HG02840 (cell line): ENCODE data around the gene ACOXL.
"Not testable (repeated sequence)": the region's sequence is repeated elsewhere in the genome, so short reads cannot be mapped to it uniquely, and the experiment has no call there.

Experiments used
- ATAC-seq: cut with Tn5 transposase; IDR thresholded peaks from one replicate; pipeline ENCODE4 v1.9.1; 2021; ENCODE audit warnings: mild to moderate bottlenecking, moderate library complexity, moderate number of reproducible peaks; ENCODE audit not compliant: unreplicated experiment, low FRiP score

Gene ACOXL

DNA sequence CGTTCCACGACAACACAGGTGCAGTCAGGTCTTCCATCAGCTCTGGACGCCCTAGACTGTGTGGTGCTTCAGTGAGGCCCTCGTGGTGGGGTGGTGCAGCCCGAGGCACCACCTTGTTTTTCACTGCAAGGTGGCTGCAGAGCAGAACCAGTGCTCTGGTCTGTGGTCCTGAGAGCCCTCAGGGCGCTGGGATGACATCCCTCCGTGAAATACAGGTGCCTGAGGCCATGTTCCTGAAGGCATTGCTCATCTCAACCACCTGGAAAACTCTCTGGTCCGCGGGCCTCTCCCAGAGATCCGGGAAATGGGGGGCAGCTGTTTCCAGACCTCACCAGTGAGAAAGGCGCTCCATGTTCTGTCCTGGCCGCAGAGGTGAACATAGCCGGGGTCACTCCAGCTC lies 119.2 kb downstream of the ACOXL start:
- ATAC-seq: no peak

DNA sequence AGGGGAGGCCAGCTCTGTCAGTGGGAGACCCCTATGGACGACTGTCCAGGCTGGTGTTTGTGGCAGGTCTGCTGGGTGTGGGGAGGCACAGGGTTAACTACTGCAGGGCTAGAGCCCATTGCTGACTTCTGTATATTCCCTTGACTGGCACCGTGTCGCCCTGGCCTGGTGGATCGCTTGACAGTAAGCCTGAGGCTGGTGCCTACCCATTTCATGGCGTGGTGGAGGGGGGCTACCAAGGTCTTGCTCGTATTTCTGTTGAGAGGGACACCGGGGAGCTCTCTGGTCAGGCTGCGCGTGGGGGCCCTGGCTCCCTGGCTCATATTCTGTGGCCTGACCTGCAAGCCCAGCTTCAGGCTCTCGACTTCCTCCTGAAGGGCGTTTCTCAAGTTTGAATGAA lies 119.7 kb downstream of the ACOXL start:
- no peak for ATAC-seq

DNA sequence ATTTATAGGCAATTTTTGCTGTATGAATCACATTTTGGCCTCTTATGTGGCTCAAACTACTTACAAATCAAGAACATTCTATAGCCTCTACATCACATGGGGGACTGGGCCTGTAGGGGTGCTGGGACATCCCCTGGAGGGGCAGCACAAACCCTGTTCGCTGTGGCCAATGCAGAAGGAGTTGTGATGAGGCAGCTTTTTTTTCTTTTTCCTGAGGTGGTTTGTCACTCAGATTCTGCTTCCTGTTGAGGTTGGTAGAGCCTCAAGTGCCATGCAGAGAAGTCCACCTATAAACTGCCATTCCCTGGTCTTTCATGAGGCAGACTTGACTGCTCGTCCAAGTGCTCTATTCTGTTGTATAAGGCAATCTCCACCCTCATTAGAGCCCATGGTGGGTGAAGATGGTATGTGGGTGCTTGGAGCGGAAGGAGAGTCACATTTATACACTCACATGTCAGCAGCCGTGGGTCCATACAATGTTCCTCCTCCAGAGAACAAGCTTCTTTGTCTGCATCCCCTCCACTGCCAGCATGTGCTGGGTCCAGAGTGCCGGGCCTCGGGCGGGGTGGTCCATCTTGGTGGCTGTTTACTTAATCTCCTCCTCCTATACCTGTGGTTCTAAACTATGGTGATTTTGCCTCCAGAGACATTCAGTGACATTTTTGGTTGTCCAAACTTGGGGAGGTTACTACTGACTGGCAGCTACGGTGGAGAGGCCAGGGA lies 120.3 kb downstream of the ACOXL start:
- no peak for ATAC-seq

DNA sequence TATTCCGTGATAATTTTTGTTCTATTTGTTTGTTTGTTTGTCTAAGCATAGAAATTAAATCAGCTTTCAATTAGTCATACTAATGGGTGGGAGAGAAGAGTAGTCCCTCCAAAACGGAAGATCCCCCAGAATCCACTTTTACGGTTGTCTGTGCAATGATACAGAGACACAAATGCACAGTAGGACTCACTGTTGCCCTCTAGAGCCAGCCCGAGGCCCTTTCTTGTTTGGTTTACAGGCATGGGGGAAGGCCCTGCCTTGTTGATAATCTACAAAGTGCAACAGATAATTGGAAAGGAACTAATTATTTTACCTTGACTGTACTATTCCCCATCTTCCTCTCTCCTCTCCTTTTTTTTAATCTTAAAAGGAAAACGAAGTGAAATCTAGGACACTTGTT lies 121.1 kb downstream of the ACOXL start:
- no peak for ATAC-seq

DNA sequence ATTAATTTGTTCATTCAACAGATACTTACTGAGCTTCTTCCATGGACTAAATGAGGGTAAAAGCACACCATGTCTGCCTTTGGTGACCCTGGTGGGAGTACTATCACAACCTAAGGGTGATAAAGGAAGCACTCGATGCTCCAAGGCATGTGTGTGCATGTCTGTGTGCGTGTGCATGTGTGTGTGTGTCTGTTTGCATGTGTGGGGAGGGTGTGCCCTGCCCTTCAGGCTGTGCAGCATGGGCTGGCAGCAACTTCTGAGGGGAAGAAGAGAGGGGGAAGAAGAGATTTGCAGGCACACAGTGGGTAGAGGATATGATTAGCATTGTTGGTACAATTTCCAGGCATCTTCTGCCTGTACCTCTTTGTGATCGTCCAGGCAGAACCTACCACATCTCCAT lies 121.6 kb downstream of the ACOXL start:
- ATAC-seq: no peak

DNA sequence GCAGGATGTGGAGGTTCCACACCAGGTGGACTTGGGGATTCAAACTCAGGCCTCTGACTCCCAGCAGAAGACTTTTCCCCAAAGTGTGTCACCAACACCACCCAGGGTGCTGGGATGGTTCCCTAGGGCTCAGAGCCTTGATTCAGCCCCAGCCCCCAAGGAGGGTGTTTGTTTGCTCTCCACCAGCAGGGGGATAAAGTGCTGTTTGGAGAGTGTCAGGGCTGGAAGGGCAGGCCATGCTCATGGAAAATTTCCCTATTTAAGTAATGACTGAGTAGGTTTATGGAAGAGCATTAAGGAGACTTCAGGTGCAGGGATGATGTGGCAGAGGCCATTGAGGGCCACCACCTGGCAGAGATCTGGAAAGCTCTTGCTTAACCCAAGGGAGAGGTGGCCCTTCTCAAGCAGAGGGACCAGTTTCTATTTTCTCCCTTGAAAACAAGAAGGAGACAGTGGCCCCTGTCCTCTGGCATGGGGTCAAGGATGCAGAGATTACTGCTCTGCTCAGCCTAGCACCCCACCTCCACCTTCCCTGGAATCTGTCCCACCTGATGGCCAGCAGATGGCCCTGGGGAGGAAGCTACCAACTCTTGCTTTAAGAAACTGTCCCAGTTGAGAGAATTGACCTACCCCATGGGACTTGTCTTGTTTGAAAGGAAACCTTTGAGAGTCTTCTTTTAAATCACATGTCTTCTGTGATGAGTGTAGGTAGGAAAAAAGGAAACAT lies 122.1 kb downstream of the ACOXL start:
- no peak for ATAC-seq

DNA sequence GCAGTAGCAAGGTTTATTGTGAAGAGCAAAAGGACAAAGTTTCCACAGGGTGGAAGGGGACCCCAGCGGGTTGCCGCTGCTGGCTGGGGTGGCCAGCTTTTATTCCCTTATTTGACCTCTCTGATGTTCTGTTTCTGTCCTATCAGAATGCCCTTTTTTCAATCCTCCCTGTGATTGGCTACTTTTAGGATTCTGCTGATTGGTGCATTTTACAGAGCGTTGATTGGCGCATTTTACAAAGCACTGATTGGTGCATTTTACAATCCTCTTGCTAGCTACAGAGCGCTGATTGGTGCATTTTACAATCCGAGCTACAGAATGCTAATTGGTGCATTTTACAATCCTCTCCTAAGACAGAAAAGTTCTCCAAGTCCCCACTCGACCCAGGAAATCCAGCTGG lies 123.5 kb downstream of the ACOXL start:
- not testable (repeated sequence) for ATAC-seq

DNA sequence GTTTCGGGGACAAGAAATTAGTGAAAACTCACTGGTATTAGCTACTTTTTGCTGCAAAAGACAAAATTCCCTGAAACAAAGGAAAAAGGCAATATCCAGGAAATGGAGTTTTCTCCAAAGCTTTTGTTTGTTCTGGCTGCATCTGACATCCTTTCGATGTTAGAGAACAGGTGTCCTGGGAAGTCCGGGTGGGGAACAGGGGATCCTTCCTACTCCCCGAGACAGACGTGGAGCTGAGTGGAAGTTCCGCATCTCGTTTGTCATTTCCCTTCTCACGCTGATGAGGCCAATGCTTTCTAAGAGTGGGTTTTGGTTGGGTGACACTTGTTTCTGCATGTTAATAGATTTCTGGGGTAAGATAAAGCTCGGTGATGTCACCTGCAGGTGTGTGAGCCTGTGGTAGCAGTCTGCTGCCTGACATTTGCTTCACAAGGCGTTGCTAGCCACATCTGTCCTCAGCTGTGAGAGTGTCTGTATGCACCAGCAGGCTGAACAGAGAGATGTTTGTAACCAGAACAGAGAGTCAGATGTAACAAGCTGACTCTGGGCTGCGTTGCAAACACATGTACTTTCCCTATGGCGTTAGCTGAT lies 125.9 kb downstream of the ACOXL start:
- ATAC-seq: peak; percentile 60

DNA sequence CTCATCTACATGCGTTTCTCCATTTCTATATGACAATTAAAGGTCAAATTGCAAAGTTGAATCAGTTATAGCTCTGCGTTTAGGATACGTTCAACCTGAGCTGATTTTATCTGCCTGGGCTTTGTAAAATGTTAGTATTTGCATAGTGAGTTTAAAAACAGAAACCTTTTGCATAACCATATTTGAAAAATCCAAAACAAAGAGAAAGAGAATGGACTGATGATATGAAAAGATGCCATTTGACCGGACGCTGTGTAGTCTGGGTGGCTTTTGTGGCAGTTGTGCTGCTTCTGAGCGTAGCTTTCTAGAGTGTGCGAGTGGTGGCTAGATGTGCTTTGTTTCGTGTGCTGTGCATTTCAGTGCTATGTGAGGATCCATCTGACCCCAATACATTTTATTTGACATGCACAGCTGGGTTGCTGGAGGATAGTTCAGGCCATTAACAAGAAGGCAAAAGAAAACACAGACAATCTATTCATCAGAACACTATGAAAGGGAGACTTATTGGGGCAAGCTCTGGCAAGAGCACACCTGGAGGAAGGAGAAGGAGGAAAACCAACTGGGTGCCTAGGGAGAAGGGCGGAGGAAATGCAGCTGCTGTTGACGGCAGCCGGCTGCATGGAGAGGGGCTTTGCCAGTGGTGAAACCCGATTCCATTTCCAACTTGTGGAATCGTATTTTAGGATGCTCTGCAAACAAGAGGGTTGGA lies 126.8 kb downstream of the ACOXL start:
- no peak for ATAC-seq

DNA sequence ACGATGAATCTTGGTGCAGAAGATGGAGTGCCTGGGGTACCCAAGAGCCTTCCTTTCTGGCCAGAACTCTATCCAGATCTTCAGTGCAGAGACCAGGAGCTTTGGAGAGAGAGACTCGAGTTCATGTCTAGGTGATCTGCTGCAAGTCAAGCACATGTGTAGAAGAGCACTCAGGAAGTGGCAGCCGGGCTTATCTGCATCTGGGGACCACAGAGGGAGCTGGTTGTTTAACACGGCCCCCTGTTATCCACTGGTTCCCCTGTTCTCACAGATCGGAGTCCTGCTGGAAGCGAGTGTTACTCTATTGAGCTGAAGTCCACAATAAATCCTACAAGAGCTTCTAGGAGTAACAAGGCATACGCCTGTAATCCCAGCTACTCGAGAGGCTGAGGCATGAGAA lies 128.3 kb downstream of the ACOXL start:
- ATAC-seq: no peak

DNA sequence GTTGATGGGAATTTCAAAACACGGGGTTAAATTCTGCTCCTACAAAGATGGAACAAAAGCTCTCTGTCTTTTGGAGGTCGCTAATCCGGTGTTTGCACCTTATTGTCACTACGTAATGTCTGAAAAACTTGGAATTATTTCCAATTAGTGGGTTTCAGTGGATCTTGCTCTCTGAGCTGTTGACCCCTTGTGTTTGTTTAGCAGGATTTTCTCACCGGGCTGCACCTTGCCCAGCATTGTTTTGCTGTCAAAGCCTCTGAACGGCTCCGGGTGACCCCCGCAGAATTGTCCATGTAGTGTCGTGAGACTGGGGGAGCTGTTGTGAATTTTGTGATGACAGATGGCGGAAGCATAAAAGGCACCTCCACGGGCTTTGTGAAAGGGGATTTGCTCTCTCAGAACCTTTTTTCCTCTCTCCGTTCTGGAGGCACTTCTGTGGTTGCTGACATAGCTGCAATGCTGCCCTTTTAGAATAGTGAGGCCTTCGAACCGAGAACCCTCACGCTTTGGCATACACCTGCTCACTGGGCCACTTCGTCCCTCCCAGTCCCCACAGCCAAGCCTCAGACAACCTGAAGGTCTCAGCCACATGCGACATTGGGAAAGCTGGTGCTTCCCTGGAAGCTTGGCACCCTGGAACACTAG lies 129.4 kb downstream of the ACOXL start:
- ATAC-seq: no peak

DNA sequence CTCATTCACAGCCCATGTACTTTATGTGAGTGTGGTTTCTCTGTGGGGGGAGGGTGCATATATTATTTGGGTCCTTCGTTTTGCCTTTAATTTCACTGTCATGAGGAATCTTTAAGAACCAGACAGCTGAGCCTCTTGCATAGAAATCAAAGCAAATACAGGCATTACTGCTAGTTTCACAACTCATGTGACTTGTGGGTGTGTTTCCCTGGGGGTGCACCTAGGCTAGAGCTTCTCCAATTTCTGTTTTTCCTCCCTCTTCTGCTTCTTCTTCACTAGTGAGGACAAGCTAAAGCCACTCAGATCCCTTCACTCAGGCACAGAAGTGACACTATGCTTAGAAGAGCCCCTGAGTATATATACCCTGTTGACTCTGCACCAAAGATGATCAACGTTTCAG lies 131.4 kb downstream of the ACOXL start:
- no peak for ATAC-seq

DNA sequence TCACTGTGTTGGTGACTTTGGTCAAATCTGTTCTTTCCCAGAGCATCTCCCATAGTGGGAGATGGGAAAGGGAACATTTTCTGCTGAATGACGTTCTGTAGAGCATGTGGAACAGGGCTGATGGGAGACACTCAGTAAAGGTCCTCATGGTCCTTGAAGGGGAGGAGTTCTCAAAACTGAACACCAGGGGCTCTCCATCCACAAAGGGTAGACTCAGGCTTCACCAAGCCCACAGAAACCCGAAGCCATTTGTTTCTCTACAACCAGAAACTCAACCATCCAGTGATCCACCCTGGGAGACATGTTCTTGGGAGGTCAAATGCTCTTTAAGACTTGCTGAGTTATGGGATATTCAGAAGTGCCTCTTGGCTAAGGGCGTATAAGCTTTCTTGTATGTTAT lies 131.8 kb downstream of the ACOXL start:
- ATAC-seq: no peak

DNA sequence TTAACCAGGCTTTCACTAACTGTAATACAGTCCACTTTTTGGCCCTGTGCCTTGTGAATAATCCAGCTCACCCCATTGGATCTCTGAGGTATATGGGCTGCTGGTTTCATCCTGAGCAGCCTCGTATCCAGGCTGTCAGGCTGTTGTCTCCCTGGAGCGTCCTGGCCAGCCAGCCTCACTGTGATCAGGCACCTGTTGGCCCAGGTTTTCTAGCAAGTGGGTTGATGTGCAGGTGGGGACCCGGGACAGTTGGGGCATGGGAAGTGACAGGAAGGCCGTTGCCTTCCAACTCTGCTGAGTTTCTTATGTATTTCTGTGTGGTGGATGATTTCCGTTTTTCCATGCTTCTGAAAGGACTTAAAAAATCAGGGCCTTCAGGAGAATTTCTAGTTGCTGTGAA lies 132.4 kb downstream of the ACOXL start:
- ATAC-seq: no peak

DNA sequence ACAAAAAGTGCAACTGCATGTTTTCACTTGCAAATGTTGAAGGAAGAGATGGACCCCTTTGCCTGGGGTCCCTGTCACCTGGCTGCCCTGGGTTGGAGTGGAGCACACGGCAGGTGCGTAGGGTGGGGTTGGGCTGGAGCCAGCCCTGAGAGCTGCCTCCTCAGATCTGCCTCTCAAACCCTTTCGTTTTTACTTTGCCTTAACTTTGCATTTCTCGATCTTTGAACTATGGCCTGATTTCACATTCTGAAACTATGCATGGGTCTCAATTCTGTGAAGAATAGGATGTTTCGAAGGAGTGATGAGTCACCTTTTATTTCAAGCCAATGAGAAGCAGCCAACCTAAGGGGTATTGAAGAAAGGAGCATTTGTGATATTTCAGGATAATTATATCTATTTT lies 132.8 kb downstream of the ACOXL start:
- ATAC-seq: peak; percentile 91

DNA sequence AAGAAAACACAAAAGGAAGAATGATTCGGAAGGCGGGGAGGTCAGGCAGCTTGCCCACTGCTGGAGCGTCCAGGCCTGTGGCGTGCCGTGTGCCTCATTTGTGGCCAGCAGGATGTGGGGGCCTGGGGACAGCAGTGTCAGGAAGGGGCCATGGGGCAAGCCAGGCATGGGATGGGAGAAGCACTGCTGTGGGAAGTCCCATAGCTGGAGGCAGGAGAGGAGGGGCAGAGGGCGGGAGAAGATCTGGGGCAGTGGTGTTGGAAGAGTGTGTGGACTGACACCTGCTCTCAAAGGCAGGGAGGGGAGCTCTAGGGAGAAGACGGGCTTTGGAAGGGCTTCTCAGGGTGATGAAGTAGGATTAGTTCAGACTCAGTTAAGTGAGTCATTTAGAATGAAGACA lies 133.7 kb downstream of the ACOXL start:
- ATAC-seq: no peak

DNA sequence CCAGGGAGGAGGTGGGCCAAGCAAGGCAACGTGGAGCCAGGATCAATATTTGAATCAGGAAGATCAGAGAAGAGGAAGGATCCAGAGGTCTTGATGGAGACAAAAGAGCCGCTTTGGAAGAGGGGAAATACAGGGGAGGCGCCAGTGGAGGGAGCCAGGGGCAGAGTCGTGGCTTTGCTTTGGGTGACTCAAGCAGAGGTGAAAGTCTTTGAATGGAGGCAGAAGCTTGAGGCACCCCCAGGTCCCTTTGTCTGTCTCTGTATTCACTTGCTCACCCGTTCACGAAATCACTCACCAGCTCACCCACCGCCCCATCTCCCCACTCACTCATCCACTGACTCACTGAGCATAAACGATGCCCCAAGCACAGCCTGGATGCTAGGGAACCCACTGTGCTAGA lies 134.1 kb downstream of the ACOXL start:
- no peak for ATAC-seq

DNA sequence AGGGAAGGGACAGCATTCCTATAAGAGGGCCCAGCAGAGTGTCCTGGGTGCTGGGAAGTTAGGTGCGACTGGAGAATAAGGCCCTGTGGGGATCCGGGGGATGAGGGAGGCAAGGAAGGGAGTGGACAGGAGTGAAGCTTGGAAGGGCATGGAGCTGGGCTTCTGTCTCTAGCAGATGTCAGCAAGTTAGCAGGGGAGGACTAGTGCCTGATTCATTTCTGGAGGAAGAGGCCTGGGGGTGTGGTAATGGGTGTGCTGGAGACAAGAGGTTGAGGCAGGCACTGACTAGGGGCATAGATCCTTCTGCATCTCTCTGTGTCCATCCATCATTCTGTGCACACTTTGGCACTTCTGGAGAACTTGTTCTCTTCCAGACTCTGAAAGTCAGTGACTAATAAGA lies 134.7 kb downstream of the ACOXL start:
- no peak for ATAC-seq

DNA sequence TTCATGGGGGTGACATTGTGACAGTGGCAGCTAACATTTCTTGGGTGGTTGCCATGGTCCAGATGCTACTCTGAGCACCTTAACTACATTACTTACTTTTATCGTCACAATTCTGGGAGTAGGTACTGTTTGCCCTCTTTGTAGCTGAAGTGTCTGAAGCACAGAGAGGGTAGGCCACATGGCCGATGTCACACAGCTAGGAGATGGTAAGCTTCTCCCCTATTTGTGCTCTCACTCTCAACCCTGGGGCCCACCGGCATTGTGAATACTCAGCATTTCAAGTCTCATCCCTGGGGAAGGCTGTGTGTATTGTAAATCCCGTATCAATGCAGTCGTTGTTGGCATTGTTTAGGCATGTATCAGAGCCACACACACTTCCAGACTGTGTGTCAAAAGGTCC lies 136.6 kb downstream of the ACOXL start:
- ATAC-seq: no peak

DNA sequence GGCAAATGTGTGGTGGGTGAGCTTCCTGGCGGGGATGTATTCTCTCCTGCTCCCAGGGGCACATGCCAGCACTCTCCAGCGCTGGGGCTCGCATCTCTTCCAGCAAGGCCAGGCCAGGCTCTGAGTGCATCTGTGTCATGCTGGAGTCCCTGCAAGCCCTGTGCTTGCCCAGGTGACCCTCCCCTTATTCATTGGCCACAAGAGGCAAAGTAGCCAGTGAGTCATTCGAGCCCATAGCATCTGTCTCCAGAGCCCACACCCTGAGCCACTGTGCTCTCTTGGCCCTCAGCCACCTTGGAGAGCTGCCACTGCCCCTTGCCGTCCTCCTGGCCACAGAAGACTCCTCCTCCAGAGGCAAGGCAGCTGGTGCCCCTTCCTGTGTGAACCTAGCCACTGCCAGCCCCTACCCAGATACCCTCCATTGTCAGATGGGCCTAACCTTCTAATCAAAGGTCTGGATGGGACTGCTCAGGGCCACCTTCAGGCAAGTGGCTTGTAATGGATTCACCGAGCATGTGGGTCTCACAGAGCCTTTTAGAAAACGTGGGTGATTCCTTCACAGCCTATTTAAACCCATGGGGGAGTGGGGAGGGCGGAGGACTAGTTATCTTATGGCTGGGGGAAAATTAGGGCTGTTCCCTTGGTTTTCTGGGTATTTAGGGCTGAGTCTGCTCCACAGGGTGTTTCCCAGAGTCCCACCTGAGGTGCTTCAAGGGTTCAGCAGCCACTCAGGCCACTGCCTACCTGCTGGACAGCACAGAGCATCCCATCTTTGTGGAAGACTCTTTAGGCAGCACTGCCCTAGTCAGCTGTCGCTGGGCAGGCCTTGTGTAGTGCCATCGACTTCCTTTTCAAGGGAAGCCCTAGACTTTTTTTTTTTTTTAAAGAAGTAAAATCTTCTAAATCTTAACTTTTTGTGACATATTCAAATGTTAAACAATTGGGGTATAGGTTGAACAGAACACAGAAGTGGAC lies 137.4 kb downstream of the ACOXL start:
- ATAC-seq: no peak
